Vagina (tissue), 1 donor: ENCODE results near the gene PNP. TPM values are rescaled to one million over a fixed set of nuclear protein-coding genes. Genes with fewer than 3 reads are reported as not detected.

Experiments
- total RNA-seq: library from RNA; depleted of rRNA; stranded (reverse); fragments of >200 nt; gene quantifications from one replicate; pipeline ENCODE4 v1.2.3, GENCODE V29; 2016

The PNP gene
- total RNA-seq, 1 donor from 2014 or later = 64.6 TPM

Other genes with a start within 250 kb of the PNP start
- gene OR11H6, start 245.7 kb upstream of the PNP start, total RNA-seq = not detected
- gene OR11H7, start 240.4 kb upstream of the PNP start, total RNA-seq = not detected
- not detected for gene OR11H4, start 230.1 kb upstream of the PNP start, total RNA-seq
- 10.8 TPM for gene TTC5, start 163.5 kb upstream of the PNP start, total RNA-seq
- 38.5 TPM for gene CCNB1IP1, start 136.1 kb upstream of the PNP start, total RNA-seq
- gene PARP2, start 125.8 kb upstream of the PNP start, total RNA-seq = 5.9 TPM
- 24.6 TPM for gene TEP1, start 55.9 kb upstream of the PNP start, total RNA-seq
- 1.2 TPM for gene KLHL33, start 33.2 kb upstream of the PNP start, total RNA-seq
- gene OSGEP, start 14.6 kb upstream of the PNP start, total RNA-seq = 60.9 TPM
- gene APEX1, start 14.2 kb upstream of the PNP start, total RNA-seq = 95.5 TPM
- gene PIP4P1, start 8.0 kb upstream of the PNP start, total RNA-seq = 24.1 TPM
- gene RNASE10, start 36.1 kb downstream of the PNP start, total RNA-seq = not detected
- gene RNASE9, start 91.6 kb downstream of the PNP start, total RNA-seq = not detected
- gene RNASE11, start 118.6 kb downstream of the PNP start, total RNA-seq = not detected
- not detected for gene RNASE12, start 122.0 kb downstream of the PNP start, total RNA-seq
- not detected for gene OR6S1, start 172.3 kb downstream of the PNP start, total RNA-seq
- 132 TPM for gene RNASE4, start 215.2 kb downstream of the PNP start, total RNA-seq
- gene ANG, start 219.4 kb downstream of the PNP start, total RNA-seq = 34.9 TPM